ENCODE results near the gene EHF.

DNA sequence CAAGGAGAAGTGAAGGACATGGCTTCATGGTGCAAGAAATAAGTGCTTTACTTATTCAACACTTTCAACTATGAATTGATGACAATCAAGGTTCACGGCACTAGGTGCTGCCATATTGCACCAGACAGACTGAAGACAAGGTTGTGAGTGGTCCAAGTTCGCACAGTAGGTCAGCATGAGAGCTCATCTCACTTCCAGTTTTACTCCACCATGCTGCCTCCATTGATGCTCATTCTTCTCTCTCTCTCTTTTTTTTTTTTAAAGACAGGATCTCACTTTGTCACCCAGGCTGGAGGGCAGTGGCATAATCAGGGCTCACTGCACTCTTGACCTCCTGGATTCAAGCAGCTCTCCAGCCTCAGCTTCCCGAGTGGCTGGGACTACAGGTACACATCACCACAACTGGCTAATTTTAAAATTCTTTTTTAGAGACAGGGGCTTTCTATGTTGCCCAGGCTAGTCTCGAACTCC, 47.7 kb downstream of the EHF start:
- TF ChIP-seq POLR2A (IDR thresholded peaks at IDR 0.05; ENCODE audit: insufficient read depth in 1 of 2, low read depth in 2 of 2, low read length in 2 of 2) (no peak), KDM6A (CRISPR knock-in tag; IDR thresholded peaks at IDR 0.05; ENCODE audit: low read depth) (no peak), ZNF430 (CRISPR knock-in tag; IDR thresholded peaks at IDR 0.05) (no peak), ZNF12 (CRISPR knock-in tag; IDR thresholded peaks at IDR 0.05) (no peak), ZNF83 (CRISPR knock-in tag; IDR thresholded peaks at IDR 0.05; ENCODE audit: borderline replicate concordance) (no peak), RFX1 (IDR thresholded peaks at IDR 0.05) (no peak), RAD21 (CRISPR knock-in tag; IDR thresholded peaks at IDR 0.05) (no peak), NFYB (CRISPR knock-in tag; IDR thresholded peaks at IDR 0.05) (no peak), NR1H2 (CRISPR knock-in tag; IDR thresholded peaks at IDR 0.05; ENCODE audit: borderline replicate concordance, low read depth) (no peak), ZNF773 (CRISPR knock-in tag; IDR thresholded peaks at IDR 0.05; ENCODE audit: borderline replicate concordance) (no peak)
- TF ChIP-seq, protein P1, sequence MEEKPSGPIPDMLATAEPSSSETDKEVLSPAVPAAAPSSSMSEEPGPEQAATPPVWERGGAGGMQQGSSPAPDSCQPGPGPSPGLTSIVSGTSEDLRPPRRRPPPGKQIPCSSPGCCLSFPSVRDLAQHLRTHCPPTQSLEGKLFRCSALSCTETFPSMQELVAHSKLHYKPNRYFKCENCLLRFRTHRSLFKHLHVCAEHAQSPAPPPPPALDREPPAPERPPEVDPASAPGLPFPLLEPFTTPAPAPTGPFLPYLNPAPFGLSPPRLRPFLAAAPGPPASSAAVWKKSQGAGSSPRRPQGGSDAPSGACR (CRISPR knock-in tag; IDR thresholded peaks at IDR 0.05), result no peak
- TF ChIP-seq, protein P2, sequence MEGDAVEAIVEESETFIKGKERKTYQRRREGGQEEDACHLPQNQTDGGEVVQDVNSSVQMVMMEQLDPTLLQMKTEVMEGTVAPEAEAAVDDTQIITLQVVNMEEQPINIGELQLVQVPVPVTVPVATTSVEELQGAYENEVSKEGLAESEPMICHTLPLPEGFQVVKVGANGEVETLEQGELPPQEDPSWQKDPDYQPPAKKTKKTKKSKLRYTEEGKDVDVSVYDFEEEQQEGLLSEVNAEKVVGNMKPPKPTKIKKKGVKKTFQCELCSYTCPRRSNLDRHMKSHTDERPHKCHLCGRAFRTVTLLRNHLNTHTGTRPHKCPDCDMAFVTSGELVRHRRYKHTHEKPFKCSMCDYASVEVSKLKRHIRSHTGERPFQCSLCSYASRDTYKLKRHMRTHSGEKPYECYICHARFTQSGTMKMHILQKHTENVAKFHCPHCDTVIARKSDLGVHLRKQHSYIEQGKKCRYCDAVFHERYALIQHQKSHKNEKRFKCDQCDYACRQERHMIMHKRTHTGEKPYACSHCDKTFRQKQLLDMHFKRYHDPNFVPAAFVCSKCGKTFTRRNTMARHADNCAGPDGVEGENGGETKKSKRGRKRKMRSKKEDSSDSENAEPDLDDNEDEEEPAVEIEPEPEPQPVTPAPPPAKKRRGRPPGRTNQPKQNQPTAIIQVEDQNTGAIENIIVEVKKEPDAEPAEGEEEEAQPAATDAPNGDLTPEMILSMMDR (CRISPR knock-in tag; IDR thresholded peaks at IDR 0.05), result no peak

All from HepG2 (cell line).